ENCODE results near the gene IL17RA.

- peak; percentile 97 for TF ChIP-seq CTCF (IDR thresholded peaks at IDR 0.05; ENCODE audit: low read length)
- no peak for TF ChIP-seq EZH2 (IDR thresholded peaks at IDR 0.05; ENCODE audit: borderline replicate concordance, low read length)
Observed at GRCh38 chr22:17057959-17058814, 26.6 kb upstream of the IL17RA start.

Data from OCI-LY1 (cell line).